Astrocyte of the hippocampus (primary cell): Measurements from ENCODE around the gene LTF.

ENCODE experiments used
- DNase-seq: peaks from one replicate; pipeline ENCODE4 v3.0.0; 2011; ENCODE audit warnings: low read depth, low spot score

The LTF gene

GRCh38 chr3:46491089-46492070 is 26.7 kb upstream of the LTF start:
- DNase-seq, result no peak

DNA sequence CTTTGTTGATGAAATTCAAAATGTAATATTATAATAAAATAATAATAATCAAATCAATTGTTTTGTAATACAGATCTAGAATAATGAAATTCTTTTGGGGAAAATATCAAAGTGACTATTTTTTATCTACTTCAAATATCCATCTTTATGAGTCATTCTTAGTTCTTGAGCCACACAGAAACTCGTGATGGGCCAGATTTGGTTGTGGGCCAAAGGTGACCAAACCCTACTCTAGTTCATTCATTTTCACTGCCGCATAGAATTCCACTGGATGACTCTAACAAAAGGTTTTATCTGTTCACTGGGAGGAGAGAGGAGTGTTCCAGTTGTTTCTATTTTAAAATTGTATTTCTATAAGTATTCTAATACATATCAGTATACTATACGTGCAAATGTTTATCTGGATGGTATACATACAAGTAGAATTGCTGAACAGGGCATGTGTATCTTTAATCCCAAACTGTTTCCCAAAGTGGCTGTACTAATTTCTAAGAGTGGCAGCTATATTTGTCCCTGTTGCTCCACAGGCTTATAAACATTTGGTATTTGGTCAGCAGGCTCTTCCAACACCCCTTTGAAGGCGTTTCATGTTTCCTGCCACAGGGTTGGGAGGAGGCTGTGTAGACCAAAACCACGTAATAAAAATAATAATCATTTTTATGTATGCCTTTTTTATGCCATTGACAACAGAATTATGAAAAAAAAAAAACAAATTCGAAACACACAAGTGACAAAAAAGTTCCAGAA is 25.8 kb upstream of the LTF start:
- DNase-seq, result no peak

DNA sequence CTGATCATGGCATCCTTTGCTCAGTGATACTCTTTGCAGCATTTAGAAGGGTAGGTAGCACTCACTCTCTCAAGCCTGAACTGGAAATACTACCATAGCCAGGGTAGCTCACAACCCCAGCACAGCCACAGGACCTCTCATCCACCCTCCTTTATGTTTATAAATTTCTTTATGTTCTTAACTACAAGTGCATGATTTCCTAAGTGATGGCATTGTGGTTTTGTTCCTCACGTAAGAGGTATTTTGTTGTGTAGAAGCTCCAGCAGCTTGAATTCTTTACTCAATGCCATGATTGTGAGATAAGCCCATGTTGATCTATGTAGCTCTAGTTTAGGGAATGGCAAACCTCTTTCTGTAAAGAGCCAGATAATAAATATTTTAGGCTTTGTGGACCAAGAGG is 25.2 kb upstream of the LTF start:
- DNase-seq, result peak; percentile 34

- no peak for DNase-seq
These were observed 24.7 kb upstream of the LTF start for GRCh38 chr3:46489381-46489780.

DNA sequence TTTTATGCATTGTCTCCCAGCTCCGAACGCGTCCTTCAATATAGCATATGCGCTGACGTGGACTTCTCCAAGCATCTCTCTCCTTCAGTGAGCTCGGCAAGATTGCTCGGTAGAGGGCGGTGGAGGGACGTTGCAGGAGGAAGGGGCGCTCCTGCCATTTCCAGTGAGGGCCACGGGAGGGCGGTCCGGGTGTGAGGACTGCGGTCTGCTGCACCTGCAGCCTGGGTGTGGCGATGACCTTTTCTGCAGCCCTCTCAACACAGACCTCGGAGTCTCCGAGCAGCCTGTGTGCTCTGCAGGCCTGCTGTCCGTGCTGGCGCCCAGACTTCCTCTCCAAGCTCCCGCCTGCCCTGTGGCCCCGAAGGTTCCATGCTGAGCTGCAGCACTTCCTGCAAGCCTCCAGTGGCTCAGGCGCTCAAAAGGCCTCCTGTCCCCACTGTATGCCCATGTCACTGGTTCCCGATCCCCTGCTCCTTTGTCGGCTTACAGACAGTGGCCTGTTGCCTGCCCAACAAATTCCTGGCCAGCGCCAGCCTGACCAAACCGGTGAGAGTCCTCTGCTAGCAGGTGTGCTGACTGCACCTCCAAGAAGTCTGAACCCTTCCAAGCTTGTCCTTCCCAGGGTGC is 24.1 kb upstream of the LTF start:
- DNase-seq, result peak; percentile 94

GRCh38 chr3:46485779-46486175 is 21.1 kb upstream of the LTF start:
- DNase-seq, result no peak

DNA sequence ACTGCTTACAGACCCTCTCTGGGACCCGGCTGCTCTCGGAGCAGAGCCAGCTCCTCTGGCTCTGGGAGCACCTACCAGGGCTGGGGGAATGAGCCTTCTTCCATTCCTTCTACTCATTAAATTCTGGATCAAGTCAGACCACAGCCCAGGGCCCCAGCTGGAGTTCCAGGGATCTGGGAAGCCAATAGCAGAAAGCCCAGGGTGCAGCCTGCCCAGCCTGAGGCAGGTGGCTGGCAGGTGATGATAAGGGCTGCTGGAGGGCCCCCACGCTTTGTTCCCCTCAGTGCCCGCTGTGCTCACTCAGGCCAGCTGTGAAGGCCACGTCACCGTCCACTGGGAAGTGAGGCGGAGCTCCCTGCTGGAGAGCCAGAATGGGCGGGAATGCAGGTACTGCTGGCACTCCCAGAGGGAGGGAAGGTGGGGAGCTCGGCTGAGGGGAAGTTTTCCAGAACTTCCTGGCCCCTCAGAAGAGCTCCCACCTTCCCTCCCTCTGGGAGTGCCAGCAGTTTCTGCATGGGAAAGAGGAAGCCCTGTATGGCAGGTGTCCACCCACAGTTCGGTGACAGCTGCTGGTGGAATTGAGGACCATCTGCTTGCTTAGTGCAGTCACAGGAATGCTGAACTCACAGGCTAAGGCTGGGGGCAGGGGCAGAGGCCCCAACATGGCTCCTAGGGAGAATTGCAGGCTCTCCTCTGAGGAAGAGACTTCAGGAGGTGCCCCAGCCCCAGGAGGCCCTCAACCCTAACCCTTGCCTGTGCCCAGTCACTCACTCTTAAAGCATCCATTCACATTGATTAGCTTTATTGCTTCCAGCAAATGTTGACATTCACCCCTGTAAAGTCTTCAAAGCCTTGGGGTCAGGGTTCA is 20.4 kb upstream of the LTF start:
- no peak for DNase-seq

GRCh38 chr3:46484388-46484787 is 19.7 kb upstream of the LTF start:
- DNase-seq, result no peak

DNA sequence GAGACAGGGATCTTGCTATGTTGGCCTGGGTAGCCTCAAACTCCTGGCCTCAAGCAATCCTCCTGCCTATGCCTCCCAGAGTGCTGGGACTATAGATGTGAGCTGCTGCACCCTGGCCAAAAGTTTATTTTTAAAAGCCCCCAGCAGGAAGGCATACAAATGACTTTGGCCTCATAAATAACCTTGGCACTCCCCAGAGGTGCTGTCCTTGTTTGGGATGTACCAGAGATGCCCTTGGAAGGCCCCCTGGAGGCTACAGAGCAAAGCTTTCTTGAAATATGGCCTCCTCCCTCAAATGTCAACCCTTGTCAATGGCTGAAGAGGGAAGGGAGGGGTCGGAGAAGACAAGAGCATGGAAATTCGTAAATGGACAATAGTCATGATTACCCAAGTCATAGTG is 19.1 kb upstream of the LTF start:
- no peak for DNase-seq

GRCh38 chr3:46482632-46483350 is 18.1 kb upstream of the LTF start:
- DNase-seq, result peak; percentile 93

DNA sequence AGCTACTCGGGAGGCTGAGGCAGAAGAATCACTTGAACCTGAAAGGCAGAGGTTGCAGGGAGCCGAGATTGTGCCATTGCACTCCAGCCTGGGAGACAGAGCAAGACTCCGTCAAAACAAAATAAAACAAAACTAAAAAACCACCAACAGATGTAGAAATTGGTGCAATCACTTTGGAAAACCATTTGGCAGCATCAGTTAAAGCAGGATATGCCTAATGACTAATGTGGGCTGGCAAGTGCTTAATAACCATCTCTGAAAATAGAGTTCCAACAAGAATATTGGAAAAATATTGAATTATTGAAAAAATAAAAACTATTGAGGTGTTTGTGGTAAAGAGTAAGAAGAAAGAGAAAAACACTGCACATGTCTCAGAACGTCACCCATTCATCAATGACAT is 16.9 kb upstream of the LTF start:
- no peak for DNase-seq

GRCh38 chr3:46480491-46481195 is 15.9 kb upstream of the LTF start:
- DNase-seq, result no peak

GRCh38 chr3:46479696-46480095 is 15.0 kb upstream of the LTF start:
- no peak for DNase-seq

DNA sequence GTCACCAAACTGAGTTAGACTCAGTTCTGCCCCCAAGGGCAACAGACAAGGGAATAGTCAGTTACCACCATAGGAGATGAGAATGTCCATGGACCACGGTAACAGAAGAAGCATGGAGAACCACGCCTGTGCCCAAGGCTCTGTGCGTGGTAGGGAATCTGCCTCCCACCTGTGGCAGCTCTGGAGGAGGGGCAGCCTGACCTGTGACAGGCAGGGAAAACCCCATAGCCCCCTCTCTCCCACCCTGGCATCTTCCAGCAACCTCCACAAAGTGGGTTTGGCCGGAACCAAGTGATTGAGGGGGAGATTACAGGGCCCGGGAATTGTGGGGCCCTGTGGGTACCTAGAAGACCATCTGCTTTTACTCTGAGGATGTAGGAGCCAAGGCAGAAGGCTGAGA is 14.3 kb upstream of the LTF start:
- DNase-seq, result no peak

- no peak for DNase-seq
These were observed 13.6 kb upstream of the LTF start for GRCh38 chr3:46478341-46478740.

GRCh38 chr3:46477756-46478155 is 13.1 kb upstream of the LTF start:
- DNase-seq, result no peak

DNA sequence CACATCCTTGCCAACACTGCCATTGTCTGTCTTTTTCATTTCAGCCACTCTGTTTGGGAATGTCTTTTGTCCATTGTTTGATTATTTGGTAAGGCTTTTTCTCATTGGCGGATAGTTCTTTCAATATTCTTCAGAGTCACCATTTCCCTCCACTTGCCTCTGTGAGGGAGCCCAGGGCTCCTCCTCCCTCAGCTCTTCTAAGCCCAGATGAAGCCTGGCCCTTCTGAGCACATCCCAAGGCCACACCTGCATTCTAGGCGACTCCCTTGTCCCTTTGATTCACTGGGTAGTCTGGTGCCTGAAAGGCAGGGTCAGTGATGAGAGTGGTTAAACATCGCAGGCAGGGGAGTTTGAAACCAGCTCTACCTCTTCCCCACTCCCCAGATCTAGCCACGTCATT is 12.4 kb upstream of the LTF start:
- no peak for DNase-seq

DNA sequence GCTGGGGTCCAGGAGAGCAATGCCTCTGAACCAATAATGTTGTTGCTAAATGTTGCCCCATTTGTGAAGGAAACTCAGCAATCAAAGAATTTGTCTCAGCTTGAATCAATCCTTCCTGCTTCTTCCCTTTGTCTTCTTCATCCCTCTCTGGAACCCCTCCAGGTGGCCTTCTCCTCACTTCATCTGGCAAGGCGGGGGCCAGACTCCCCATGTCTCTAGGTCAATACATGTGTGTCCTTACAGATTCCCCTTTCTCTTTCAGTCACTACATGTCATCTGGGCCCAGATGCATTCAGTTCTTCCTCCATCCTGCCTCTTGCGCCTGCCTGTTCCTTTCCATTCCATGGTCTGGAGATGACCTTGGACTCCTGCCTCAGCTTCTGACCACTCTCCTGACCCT is 8.0 kb upstream of the LTF start:
- DNase-seq, result no peak

- DNase-seq, result no peak
These were observed 6.7 kb upstream of the LTF start for GRCh38 chr3:46471371-46471914.

GRCh38 chr3:46470831-46471230 is 6.1 kb upstream of the LTF start:
- no peak for DNase-seq
